HL-60/S4 treated with phorbol 12-myristate 13-acetate at 8.2 ng/mL for 4 days and 3 days (cell line): ENCODE results near the gene SLC25A24.

ENCODE experiments used
- in situ Hi-C: fragments of 300-500 bp; cut with MboI; formaldehyde crosslinking; loops from 2 replicates; pipeline ENCODE4 v1.15.0; 2022; ENCODE audit warnings: low sequenced_read_pairs

The SLC25A24 gene

DNA sequence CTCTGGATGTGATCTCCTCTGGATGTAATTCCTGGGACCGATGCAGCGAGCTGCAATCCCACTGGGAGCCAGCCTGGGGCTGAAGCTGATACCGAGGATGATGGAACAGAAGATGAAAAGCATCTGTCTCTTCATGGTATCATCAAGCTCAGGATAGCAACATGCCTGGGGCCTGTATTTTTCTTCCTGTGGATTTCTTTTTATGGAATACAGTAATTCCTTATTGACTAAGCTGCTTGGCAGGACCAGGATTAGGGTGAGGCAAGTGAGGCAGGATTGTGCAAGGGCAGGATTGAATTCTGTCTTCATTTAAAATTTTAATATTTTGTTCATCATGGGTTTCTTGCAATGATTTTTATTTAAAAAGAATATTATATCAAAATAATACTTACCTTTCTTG, 86.6 kb downstream of the SLC25A24 start:
- in situ Hi-C loops, result loop anchor here (10.0 kb wide), 1 partner anchor 329 kb away; no protein-coding TSS in a partner anchor

DNA sequence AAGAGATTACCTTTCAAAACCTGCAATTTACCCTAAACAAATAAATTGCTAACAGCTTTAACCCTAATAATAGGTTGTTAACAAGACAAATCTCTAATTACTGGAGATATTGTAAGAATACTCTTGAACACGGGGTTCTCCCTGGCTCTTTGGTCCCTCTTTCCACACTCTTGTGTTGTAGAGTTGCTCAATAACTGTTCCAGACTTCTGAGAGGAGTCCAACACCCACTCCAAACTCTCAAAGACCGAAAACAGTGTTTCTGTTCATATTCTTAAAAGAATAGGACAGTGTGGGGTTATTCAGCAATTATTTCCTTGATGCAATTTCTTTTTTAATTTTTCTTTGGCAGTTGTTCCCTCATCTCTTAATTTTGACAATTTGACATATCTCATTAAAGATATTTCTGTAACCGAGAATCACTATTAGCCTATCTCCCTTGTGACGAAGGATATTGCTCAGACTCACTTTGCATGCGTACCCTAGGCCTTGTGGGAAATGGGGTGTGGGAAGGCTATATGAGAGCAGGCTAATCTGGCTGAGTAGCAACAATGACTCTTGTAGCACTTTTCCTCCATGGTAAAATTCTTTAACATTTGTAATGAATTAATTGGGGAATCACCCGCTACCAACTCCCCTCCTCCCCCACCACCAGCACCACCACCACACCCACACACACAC, 90.7 kb downstream of the SLC25A24 start:
- in situ Hi-C loops, result no loop called here

DNA sequence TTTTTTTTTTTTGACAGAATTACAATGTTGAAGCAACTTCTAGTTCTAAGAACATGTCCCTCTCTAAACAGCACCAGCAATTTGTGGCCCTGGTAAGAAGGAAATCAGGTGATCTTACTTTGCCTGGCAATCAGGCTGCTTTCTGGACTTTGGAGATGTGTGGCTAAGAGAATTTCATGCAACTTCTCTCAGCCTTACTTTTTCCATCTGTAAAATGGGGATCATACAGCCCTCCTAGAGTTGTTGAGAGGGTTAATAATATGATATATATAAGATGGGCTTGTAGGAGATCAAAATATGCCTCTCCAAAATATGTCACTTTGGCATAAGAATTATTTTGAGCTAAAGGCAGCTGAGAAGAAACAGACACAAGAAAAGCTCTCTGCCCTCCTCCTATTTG, 92.0 kb downstream of the SLC25A24 start:
- in situ Hi-C loops, result no loop called here

DNA sequence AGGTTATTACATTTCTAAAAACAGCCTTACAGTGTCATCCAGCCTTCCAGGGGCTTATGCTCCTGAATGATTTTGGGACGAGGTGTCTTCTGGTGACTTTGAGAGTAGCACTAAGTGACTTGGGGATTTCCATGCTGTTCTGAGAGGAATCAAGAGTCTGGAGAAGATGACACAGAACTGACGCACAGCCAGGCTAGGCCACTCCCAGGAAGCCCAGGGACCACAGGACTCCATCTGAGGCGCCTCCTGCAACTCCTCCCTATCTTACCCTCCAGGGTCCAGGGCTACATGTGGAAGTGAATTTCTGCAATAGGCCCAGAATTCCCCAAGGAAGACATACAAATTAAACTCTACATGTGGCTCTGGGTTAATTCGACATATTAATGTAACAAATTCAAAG, 92.5 kb downstream of the SLC25A24 start:
- in situ Hi-C loops, result no loop called here

DNA sequence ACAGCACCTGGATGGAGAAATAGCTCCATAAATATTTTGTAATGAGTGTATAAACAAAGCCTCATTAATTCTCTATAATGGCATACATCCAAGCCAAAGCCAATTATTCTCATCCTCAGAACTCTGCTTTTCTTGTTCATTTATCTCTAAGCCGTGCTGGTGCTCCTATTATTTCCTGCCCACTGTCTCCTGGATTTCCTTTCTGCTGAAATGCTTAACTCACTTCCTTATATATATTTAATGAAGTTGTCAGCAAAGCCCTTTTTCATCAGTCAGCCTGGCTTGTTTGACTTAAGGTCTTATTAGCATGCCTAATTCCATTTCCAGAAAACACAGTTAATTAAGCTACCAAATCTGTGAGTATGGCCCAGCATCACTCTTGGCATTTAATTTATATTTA, 93.4 kb downstream of the SLC25A24 start:
- in situ Hi-C loops, result no loop called here

DNA sequence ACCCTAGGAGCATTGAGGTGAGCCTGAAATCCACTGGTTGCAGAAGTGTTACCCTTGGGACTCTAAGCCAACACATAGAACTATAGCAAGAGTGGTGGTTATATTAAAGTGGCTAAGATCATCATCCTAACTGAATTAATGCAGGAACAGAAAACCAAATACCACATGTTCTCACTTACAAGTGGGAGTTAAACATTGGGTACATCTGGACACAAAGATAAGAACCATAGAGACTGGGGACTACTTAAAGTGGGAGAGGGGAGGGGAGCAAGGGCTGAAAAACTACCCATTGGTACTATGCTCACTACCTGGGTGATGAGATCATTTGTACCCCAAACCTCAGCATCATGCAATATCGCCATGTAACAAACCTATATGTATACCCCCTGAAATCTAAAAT, 100.0 kb downstream of the SLC25A24 start:
- in situ Hi-C loops, result no loop called here

DNA sequence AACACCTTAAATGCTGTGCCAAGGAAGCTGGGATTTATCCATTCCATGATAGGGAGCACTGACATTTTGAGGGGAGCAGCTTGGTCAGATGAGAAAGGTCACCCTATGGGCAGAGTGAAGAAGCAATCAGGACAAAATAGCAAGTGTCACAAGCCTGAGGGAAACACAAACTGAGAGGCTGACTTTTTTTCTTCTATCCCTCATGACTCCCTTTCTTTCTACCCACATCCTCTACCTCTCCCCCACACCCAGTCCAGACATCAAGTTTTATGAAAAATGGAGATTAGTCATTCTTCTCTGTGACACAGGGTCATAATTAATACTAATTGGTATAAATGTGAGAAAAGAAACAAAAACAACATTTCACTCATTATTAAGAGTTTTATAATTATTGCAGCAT, 103.1 kb downstream of the SLC25A24 start:
- in situ Hi-C loops, result no loop called here

DNA sequence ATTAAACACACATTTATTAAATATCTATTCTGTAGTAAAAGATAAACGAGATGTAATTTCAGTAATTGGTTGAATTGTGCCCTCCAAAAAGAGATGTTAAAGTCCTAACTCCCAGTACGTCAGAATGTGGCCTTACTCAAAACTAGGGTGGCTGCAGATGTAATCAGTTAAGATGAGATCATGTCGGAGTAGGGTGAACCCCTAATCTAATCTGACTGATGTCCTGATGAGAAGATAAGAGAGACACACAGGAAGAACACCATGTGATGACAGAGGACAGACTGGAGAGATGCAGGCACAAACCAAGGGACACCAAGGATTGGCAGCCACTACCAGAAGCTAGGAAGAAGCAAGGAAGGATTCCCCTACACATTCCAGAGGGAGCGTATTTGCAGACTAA, 104.1 kb downstream of the SLC25A24 start:
- in situ Hi-C loops, result no loop called here

DNA sequence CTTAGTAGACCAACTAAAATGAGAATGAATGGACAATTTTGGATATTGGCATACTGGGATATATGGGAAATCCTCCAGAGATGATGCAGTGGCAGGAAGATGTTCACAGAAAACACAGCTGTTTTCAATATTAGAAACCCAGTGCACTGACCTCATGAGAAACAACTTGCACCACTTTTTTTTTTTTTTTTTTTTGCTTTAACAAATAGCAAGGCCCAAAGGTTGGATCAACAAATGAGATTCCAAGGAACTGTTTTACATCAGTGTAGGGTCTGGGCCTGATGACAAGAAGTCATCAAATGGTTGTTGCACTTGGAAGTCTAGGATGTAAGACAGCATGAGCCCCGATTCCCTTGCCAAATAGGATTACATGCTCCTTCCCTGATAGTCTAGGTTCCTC, 110.7 kb downstream of the SLC25A24 start:
- in situ Hi-C loops, result no loop called here

DNA sequence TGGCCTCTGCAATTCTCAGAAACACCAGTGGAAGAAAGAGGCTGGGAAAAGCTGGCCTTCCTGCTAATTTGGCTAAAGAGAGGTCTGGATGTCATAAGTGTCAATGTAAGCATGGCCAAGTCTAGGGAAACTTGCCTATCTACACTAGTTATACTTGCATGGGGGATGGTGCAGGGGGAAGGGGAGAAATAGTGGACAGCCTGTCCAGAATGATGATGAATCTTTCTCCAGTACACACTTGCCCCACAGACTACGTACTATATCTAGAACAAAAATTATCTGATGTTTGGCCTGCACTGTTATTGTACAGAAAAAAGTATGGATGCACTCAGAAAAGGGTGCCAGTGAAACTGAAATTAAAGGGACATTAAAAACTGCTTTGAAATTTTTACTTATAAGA, 114.5 kb downstream of the SLC25A24 start:
- in situ Hi-C loops, result no loop called here

DNA sequence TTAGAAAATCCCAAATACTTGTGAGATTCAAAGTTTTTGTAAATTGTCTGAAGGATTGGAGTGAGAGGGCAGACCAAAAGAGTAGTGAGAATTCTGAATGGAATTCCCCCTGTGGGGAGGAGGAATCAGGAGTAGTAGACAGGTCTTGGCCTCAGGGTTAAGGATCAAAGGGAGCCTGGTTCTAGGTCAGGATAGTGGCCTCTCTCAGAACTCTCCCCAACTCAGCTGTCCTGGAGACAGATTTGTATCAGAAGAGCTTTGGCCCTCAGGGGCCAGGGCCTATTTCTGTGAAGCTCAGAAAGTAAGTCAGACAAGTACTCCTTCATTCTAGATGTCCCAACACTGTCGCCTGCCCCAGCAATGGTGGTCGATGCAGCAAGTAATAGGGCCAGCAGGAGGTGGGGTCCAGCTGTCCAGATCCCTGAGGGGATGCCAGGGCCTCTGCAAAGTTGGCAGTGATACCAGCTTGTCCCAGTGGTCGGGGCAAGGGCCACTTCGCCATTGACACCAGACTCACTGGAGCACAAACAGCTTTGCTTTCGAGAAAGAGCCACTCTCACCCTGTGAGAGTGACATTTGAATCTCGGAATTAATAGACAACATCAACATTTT, 115.2 kb downstream of the SLC25A24 start:
- in situ Hi-C loops, result no loop called here
